Stimulated activated CD8-positive, alpha-beta memory T cell treated with anti-CD3 and anti-CD28 coated beads, Interleukin-4, amount 100 ng/mL, for 48 hours (primary cell): Measurements from ENCODE around the gene RASAL1.
A peak's percentile ranks its signal among the peaks of the same experiment; 100 is the strongest.

Experiments used
- DNase-seq: peaks from one replicate; pipeline ENCODE4 v3.0.0-alpha.2; 2020

RASAL1 gene

DNA sequence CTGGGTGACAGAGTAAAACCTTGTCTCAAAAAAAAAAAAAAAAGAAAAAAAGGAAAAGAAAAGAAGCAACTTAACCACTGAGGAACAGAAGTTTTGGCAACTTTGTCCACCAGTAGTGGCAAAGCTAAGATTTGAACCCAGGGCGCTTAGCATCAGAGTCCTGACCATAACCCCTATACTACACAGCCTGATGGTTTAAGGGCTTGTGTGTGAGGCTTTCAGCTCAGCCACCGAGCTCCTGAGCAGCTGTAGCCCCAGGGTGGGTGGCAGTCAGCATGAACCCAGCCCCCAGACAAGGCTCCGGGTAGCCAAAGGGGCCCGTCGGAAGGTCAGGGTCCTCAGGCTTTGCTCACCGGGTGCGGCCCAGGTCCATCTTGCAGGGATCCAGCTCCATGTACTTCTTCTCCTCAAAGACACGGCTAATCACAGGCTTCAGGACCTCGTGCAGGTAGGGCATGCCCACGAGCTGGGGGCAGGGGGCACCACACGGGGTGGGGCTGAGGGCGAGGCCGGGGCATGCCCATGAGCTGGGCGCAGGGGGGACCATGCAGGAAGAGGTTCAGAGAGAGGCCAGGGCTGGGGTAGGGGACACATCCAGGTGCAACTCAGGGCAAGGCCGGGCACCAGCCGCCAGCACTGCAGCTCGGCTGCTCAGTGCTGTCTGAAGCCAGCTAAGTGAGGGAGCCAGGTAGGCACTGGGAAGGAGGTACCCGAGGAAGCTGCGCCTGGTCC lies 20.9 kb downstream of the RASAL1 start:
- DNase-seq: no peak

DNA sequence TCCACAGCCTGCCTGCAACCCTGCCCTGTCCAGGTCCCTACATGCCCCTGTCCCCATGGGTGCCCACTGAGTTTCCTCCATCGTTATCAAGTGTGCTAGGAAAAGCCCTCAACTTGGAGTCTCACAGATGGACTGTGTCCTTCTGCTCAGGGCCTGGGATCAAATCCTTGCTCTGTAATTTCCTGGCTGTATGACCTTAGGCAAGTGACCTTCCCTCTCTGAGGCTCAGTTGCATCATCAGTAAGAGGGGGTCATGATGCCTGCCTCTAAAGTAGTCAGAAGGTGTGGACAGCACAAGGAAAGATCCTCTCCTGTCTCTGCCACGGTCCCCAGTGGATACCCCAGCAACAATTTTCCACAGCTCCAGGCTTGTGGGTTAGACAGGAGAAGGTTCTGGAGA lies 22.2 kb downstream of the RASAL1 start:
- DNase-seq: no peak

DNA sequence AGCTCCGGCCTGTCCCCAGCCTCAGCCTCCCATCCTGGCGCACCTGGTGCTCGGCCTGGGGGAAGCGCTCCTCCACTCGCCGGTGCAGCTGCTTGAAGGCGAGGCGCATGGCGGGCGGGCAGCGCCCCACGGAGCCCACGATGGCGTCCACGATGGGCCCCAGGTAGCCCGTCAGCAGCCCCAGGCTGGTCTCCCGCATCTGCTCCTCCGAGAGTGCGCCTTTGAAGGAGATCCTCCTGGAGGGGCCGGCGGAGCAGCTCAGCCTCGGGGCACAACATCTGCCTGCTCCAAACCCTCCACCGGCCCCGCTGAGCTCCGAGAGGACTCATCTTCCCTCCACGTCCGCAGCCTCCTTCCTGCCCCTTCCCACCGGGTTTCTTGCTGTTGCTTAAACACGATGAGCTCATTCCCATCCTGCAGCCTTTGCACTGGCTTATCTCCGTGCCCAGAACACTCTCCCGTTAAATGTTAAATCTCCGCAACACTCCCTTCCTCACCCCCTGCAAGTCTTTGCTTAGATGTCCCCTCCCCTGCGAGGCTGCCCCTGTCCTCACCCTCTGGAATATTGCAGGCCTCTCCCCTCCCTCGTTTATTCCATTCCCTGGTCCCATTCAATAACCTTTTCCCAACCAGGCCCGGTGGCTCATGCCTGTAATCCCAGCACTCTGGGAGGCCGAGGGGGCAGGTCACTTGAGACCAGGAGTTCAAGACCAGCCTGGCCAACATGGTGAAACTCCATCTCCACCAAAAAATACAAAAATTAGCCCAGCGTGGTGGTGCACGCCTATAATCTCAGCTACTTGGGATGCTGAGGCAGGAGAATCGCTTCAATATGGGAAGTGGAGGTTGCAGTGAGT lies 23.3 kb downstream of the RASAL1 start:
- DNase-seq: no peak

DNA sequence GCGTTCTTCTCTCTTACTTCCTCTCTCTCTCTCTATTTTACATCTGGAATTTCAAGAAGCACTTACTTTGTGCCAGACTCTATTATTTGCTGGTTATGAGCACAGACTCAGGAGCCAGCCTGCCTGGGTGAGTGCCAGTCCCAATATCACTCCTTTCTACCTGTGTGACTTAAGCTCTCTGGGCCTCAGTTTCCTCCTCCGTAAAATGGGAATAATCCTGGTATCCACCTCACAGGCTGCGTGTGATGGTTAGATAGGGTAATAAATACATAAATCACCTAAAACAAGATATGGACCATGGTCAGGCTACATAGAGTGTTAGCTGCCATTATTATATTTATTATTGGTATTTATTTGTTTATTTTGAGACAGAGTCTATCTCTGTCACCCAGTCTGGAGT lies 24.3 kb downstream of the RASAL1 start:
- no peak for DNase-seq

DNA sequence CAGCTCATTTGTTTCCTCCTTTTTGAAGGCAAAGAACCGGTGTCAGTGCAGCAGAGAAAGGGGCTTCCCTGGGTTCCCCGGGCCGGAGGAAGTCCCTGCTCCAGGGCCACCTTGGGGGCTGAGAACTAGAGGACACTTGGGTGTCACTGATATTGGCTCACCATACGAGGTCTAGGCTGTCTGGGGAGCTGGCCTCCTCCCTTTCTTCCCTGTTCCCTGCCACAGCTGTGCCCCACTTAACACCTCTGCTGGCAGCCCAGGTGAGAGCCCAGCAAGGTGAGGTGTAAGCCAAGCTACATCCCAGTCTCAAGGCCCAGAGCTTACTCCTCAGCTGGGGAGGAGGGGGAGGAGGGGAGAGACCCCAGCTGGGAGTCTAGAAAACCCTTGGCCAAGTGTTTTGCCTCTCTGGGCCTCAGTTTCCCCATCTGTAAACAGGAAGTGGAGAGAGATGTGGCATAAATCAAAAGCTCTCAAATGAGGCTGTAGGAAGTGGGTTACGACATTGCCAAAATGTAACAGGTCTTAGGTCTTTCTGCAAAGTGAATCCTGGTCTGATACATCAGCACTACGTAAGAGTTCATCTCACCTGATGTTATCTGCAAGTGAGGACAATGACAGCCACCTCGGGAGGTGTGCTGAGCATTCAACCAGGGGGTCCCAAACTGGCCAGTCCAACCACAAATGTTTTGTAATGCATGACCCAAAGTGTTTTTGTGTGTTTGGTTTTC lies 25.5 kb downstream of the RASAL1 start:
- no peak for DNase-seq

DNA sequence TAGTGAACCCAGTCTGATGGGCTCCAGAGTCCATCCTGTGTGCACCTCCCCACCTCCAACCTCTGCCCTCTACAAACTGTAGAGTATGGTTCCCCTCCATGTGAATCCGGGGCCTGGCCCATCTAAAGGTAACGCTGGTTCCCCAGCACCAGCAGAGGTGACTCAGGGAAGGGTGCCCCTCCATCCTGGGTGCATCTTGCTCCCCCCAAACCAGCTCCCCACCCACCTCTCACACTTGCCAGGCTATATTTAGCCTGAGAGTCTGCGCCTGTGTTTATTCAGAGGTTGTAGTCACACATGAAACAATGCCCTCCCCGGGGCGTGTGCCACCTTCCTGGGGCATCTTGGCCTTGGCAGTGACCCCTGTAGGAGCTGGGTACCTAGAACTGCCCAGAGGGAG lies 26.2 kb downstream of the RASAL1 start:
- DNase-seq: no peak

DNA sequence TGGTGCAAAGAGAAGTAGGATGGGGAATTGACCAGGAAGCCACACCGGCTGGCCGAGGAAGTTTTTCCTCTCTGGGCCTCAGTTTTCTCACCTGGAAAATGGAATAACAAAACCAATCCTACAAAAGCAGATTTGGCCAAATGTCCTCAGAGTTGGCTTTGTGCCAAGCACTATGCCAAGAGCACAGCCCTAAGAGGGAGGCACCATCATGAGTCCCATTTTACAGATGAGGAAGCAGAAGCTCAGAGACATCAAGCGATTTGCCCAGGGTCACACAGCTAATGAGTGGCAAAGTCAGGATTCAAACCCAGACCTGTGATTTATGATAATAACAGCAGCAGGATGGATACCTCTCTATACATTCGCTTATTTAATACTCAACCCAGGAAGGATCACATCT lies 27.3 kb downstream of the RASAL1 start:
- DNase-seq: no peak

DNA sequence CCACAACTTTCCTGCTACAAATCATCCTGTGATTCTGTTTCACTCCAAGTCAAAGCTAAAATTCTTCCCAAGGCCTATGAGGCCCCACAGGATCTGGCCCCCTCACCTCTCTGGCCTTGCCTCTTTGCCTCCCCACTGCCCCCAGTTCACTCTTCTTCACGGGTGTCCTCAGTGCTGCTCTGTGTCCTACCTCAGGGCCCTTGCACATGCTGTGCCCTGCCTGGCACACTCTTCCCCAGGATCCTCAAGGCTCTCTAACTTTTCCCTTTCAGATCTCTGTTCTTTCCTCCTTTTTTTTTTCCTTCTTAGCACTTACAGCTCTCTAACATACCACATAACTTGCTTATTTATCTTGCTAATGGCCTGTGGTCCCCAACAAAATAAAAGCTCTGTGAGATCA lies 29.2 kb downstream of the RASAL1 start:
- no peak for DNase-seq

DNA sequence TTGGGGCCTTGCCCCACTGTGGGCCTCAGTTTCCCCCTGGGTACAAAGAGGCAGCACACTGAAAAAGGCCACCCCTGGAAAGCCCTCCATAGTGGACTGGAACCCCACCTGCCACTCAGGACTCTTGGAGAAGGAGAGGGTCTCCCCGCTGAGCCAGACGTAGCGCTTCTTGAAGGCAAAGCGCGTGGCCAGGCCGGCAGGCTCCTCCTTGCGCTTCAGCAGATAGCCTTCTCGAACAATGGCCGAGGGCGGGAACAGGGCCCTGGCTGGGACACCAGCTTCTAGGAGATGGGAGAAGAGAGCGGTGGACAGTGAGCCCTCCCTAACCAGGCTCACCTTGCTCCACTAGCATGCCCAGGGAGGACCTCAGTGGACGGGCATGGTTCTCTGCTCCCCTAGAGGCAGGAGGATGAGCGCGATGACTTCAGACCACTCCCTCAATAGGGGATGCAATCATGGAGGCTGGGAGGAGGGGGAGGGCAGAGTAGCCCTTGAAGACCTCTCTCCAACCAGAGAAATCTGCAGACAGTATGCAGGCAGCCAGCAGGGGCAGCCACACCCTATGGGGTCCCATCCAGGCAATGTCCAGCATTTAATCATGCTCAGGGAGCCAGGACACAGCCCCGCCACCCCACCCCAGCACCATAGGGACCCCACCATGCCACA lies 29.8 kb downstream of the RASAL1 start:
- no peak for DNase-seq

DNA sequence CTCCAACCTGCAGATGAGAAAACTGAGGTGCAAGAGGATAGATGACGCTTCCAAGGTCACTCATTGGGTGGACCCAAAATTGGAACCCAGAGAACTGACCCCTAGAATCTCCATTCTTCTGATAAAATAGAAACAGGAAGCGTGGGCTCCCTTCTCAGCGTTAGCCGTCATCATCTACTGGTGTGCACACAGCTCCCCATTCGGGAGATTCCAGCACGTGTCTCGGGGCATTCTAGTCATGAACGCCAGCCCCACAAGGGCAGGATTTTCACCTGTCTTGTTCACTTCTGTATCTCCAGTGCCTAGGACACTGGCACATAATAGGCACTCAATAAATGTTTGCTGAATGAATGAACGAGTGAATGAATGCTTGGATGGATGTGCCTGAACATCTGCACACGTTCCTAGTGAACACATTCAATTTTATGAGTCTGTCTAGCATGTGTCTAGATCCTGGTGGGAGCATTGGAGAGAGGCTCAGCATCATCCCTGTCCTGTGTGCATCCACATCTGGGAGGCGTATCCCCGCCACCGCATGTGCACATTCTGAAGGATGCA lies 30.5 kb downstream of the RASAL1 start:
- no peak for DNase-seq

DNA sequence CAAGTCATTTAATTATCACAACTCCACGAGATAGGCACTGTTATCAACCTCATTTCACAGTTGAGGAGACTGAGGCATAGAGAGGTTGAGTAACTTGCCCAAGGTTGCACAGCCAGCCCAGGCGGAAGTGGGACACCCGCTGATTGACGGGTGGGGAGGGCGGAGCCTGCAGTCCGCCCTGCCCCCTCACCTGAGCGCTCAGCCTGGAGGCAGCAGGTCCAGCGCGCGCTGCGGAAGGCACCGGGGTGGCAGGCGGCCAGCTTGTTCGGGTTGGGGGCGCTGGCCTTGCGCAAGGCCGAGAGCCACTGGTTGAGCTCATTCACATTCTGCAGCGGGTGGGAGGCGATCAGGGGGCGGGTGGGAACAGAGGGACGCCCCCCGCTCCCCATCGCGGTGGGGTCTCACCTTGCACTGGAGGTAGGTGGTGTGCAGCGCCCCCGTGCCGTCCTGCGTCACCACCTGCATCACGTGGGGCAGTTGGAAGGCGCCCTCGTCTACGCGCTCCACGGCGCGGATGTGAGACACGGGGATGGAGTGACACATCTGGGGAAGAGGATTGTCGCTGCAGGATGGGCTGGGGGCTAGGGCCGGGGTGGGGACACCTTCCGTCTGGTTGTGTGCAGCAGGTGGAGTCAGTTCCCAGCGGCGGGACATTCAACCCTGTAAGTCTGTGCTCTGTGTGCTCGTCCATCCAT lies 31.7 kb downstream of the RASAL1 start:
- peak; percentile 74 for DNase-seq

DNA sequence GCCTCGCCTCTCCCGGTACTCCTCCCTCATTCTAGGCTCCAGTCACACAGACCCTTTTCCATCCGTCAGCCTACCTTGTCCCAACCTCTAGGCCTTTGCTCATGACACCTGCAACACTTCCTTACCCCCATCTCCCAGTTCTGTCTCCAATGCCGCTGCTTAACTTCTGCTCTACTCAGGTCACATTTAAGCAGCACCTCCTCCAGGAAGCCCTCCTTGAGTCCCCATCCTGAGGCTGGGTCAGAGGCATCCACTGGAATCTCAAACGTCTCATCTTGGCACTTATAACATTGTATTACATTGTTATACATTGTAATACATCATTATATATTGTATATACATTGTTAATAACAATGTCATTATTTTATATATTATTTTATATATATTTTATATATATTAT lies 32.8 kb downstream of the RASAL1 start:
- DNase-seq: no peak

DNA sequence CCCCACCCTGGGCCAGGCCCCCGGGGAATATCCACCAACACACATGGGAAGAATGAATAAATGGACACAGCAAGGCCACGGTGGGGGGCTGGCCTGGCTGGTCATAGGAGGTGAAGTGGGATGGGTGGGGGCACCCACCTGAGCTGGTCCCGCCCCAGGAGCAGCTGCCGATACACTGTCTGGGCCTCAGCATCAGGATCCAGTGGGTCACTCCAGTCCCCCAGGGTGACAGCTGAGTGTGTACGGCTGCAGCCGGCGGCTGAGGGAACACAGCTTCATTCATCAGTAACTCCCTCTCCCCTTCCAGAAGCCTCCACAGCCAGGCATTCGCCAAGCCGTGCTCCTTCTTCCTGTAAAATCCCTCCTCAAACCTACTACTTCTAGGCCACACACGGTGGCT lies 33.8 kb downstream of the RASAL1 start:
- no peak for DNase-seq

DNA sequence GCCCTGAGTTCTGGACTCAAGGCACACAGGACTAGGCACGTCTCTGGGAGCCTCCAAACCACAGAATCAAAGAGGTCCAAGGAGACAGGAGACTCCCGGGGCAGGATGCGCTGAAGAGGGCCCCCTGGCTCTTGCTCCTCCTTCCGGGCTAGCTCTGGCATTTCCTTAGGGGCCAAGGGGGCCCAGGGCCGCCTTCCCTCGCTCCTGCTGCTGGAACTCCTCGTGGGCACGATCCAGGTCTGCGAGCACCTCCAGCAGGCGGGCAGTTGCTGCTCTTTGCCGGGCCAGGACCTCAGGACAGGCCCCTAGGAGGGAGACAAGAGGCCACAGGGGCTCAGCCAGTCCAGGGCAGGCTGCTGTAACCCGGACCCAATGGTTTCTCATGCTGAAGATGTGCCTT lies 35.8 kb downstream of the RASAL1 start:
- DNase-seq: no peak

DNA sequence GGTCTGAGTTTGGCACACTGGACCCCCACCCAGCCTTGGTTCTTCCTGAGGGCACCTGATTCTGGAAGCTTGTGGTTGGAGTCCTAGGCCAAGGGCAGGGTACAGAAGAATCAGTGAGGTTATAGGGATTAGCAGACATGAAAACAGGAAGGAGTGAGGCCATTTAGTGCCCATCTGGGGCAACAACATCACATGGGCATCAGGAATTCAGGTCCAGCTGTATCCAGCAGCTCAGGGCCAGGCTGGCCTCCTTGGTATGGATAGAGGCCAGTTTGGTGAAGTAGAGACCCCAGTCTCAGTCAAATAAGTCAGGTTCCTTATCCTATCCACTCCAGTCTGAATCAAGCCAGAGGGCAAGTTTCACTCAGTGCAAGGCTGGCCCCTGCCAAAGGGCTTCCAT lies 36.2 kb downstream of the RASAL1 start:
- DNase-seq: no peak

DNA sequence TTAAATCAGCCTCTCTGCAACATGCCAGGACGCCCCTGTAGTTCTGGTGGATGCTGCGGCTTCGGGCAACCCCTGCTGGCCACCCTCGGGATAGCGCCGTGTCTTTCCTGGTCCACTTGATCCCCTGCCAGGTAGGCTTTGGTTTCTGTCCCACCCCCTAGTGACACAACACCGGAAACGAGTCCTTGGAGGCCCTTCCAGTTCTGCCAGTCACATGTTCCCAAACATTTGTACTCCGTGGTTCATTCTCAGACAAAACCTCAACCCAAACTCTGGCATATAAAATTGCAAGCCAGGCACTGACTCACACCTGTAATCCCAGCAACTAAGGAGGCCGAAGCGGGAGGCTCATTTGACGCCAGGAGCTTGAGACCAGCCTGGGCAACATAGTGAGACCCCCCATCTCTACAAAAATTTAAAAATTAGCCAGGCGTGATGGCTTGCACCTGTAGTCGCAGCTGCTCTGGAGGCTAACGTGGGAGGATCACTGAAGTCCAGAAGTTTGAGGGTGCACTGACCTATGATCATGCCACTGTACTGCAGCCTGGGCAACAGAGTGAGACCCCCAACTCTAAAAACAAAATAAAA lies 37.0 kb downstream of the RASAL1 start:
- peak; percentile 88 for DNase-seq

DNA sequence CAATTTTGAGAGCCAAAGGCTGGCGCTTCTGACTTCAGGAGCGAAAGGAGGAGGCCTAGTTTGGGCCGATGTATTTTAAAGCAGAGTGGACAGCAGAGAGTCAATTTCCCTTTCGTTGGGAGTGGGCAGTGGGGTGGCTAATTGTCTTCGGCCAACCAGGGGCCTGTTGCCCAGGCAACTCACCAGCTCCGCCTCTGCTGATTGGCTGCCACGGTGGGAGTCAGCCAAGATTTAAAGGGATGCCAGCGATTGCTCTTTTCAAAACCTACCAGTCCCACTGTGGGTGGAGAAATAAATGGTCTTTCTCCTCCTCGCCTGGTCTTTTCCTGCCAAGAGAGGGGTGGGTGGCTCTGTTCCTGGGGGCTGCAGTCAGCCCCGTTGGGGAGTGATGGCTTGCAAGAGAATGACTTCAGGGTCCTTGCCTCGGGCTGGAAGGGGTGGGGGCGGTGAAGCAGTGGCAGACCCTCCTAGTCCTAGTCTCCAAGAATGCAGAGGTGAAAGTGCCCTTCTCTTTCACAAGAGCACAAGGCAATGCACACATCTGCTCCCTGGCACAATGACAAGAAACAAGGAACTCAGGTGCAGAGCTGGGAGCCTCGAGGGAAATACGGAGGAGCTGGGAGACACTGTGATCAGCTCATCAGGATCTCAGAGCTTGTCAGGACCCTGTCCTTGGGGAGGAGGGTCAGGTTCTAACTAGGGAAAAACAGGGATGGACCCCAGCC lies 37.7 kb downstream of the RASAL1 start:
- DNase-seq: no peak

DNA sequence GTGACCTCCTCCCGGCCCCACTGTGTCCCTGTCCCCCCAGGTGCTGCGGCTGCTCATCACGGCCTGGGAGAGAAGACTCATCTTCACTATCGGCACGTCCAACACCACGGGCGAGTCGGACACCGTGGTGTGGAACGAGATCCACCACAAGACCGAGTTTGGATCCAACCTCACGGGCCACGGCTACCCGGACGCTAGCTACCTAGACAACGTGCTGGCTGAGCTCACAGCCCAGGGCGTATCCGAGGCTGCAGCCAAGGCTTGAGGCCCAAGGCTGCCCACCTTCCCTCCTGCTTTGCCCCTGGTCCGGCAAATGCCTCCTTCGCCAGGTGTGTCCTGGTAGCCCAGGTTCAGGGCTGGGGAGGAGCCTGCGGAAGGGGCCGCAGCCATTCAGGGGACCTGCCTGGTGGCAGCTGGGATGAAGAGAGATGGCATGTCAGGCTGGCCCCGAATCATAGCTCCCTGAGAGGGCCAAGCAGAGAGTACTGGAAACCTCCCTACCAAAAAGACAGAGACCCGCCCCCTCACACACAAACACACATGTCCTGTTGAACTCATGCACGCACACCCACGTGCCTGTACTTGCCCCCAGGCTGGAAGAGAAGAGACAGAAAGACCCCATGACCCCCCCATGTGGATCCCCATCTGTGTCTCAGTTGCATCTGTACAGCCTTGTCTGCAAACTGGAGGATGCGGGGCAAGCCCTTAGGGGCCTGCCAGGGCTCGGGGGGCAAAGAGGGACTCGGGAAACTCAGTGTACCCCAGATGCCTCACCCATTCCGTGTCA lies 38.7 kb downstream of the RASAL1 start:
- no peak for DNase-seq

DNA sequence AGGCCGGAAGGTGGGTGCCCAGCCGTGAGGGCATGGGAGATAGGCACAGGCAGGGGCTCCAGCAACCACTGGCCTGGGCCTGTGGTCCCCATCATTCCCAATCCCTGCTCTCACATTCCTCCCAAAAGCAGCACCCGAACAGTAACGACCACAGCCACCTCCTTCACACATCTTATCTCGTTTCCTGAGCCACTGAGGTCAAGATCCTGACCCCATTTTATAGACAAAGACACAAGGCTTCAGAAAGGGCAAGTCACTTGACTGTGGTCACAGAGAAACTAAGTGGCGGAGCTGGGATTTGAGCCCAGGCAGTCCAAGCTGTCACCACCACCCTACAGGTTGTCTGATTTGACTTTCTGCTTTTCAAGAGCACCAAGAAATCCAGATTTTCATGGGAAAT lies 40.2 kb downstream of the RASAL1 start:
- DNase-seq: no peak

DNA sequence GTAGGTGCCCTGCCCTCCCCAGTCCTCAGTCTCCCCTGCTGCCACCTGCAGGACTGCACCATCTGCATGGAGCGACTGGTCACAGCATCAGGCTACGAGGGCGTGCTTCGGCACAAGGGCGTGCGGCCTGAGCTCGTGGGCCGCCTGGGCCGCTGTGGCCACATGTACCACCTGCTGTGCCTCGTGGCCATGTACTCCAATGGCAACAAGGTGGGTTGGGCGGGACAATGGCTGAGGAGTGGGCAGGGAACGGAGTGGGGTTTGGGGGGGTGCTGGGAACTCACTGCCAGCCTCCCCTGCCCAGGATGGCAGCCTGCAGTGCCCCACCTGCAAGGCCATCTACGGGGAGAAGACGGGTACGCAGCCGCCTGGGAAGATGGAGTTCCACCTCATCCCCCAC lies 40.8 kb downstream of the RASAL1 start:
- no peak for DNase-seq
